ENCODE results near the gene TMPRSS5.
"Not testable (repeated sequence)": the region's sequence is repeated elsewhere in the genome, so short reads cannot be mapped to it uniquely, and the experiment has no call there.

Gene TMPRSS5

DNA sequence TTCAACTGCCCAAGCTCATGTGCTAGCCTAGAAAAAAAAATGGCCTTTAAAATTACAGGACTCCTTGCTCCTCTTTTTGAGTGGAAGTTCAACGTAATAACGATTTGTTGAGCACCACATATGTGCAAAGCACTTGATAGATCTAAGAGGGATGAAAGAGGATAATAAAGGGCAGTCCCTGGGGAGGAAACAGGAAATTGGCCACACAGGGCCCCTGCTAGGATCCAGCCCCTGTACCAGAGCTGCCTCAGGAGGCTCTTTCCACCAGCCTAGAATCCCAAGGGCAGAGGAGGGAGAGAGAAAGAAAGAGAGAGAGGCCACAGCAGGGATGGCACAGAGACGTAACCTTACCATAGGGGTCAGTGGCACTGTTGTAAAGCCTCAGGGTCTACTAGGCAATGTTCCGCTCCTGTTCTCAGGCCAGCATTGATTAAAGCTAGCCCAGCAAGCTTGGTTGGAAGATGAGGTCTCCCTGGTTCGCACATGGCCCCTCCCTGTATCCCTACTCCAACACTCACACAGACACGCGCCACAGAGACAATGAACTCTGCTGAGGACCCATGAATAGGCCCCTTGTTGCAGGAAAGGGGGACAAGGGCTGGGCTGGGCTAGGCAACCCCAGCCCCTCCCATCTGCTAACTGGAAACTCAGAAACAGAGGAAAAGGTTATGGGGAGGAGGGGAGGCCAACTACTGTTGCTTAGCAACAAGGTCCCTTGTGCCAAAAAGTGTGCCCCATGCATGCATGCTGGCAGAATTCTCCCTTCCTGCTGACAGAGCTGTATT lies at the start of gene TMPRSS5:
Gene TMPRSS5 (minus strand): TSS at position 438 of the 785 bp plus-strand sequence. CDS start 84 bp downstream, at position 354.
- DNase-seq (ENCODE audit: low read depth in 2 of 2, low spot score in 1 of 2): no peak

DNA sequence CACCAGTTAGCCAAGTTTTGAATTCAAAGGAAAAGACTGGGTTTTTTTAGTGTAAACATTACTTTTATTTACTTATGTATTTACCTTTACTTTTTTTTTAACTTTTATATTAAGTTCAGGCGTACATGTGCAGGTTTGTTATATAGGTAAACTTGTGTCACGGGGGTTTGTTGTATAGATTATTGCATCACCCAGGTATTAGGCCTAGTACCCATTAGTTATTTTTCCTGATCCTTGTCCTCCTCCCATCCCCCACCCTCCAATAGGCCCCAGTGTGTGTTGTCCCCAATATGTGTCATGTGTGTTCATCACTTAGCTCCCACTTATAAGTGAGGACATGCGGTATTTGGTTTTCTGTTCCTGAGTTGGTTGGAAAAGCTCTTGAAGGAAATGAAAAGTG lies 46.8 kb upstream of the TMPRSS5 start:
- no peak for DNase-seq (ENCODE audit: low read depth in 2 of 2, low spot score in 1 of 2)

- DNase-seq (ENCODE audit: low read depth in 2 of 2, low spot score in 1 of 2): no peak
These were observed 30.2 kb upstream of the TMPRSS5 start for GRCh38 chr11:113736323-113736722.

DNA sequence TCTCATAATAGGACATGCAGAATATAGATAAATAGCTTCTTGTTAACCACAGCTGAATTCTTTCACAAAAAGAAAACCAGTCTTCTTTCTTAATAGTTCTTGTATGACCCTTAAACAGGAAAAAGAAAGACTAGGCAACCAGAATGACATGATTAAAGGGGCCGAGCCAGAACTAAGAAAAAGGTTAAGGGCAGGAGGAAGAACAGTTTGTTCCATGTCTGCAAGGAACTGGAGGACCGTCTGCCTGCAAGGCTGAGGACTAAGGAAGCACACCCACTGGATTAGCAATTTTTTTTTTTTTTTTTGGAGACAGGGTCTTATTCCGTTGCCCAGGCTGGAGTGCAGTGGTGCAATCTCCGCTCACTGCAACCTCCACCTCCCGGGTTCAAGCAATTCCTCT lies 26.0 kb upstream of the TMPRSS5 start:
- DNase-seq (ENCODE audit: low read depth in 2 of 2, low spot score in 1 of 2): no peak

DNA sequence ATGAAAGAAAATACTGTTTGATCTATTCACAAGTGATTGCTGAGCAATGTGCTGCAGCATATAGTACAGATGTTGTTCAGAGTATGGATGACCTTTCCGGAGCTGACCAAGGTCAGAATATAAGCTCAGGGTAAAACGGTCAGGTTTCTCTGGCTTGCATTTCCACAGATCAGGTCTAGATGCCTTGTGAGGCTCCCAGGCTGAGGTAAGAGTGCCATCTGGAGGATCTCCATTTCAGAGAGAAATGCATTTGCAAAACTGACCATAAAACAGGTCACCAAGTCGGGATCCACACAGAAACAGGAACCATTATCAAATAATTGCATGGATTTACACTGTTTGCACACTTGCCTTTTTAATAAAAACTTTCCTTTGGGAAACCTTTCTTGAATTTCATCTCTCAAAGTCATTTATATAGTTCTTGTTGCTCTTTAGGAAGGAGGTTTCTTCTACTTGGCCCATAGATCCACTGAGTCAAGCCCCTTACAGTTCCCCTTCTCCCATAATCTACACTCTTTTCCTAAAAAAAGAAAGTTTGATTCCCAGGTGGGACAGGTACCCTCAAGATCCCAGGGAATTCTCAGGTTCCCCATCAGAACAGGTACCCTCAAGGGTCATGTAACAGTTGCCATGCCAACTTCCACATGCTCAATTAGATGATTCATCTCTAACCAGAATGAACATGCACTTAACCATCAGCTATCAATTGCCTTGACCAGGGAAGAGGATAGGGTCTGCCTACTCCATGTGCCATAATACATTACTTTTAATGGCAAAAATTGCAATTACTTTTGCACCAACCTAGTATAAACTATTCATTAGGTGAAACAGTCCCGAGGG lies 25.0 kb upstream of the TMPRSS5 start:
- no peak for DNase-seq (ENCODE audit: low read depth in 2 of 2, low spot score in 1 of 2)

DNA sequence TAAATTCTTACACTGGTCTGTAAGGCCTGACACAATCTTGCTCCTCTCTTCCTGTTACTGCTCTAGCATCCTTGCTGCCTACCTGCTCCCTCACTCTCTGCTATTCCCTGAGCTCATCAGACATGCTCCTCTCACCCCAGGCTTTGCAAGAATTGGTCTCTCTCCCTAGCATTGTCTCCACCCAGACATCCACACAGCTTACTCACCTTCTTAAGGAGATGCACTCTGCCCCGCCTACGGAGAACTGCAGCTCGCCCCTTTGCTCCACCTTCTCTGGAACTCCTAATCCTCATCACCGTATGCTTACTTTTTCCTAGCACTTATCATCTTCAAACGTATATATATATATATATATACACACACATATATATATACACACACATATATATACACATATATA lies 23.3 kb upstream of the TMPRSS5 start:
- DNase-seq (ENCODE audit: low read depth in 2 of 2, low spot score in 1 of 2): no peak

DNA sequence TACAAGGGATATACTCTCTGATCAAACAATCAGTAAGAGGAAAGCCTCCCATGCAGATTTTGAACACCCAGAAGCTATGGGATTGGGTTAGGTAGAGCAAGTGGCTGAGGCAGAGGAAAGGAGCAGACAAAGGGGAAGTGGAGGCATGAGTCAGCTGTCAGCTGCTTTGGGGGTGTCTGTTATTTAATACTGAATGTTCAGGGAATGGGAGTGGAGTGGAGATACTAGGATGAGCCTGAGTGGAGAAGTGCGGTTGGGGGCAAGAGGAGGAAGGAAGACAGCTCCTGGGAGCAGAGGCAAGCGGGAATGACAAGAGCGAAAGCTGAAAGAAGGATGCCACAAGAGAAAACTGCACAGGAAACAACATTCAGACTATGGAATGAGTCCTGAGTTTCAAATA lies 22.7 kb upstream of the TMPRSS5 start:
- DNase-seq (ENCODE audit: low read depth in 2 of 2, low spot score in 1 of 2): no peak

DNA sequence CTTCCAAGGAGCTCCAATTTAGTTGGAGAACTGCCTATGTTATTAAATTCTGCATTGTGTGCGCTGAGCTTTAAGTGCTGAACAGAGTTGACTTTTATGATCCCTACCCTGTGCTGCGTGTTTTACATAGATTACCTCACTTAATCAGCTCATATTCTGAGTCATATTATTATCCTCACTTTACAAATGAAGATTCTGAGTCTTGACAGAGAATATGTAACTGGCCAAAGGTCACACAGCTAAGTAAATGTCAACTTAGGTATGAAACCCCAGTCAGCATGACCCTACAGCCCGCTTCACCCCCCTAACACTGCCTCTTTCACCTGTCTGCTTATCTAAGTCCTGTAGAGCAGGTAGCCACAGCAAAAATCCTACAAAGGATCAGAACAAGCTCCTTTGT lies 19.8 kb upstream of the TMPRSS5 start:
- no peak for DNase-seq (ENCODE audit: low read depth in 2 of 2, low spot score in 1 of 2)

GRCh38 chr11:113725407-113725806 lies 19.3 kb upstream of the TMPRSS5 start:
- DNase-seq (ENCODE audit: low read depth in 2 of 2, low spot score in 1 of 2): no peak

DNA sequence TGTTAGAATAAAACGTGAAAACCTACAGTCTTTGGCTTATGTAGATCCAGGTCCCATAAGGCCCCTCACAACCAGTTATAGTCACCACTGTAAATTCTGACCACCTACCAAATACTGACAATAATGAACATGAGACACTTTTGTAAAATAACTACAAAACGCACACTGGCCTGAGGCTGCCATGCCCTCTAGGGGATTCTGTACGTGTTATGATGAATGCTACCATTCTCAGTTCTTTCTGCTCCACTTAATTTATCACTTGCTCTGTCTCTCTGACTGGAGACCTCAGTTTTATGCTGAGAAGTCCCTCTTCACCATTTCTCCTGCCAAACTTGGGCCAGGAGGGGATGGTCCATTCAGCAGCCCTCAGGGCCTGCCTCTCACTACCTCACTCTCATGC lies 18.7 kb upstream of the TMPRSS5 start:
- DNase-seq (ENCODE audit: low read depth in 2 of 2, low spot score in 1 of 2): no peak

DNA sequence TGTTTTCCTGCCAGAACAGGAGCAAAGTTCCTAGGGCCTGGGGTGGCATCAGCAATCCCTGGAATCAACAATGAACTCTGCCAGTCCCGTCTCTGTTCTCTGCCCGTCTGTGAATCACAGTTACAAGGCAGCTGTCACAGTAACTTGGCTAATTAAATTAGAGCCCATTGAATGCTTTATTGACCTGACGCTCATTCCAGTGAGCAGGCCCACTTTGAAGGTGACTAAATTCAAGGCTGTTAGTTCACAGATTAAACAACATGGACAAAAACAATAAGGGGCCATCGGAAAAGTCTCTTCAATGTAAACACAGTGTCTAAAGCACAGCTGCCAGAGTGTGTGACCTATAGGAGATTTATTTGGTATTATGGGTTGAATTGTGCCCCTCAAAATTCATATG lies 17.7 kb upstream of the TMPRSS5 start:
- DNase-seq (ENCODE audit: low read depth in 2 of 2, low spot score in 1 of 2): no peak

- no peak for DNase-seq (ENCODE audit: low read depth in 2 of 2, low spot score in 1 of 2)
These were observed 16.8 kb upstream of the TMPRSS5 start for GRCh38 chr11:113722934-113723333.

DNA sequence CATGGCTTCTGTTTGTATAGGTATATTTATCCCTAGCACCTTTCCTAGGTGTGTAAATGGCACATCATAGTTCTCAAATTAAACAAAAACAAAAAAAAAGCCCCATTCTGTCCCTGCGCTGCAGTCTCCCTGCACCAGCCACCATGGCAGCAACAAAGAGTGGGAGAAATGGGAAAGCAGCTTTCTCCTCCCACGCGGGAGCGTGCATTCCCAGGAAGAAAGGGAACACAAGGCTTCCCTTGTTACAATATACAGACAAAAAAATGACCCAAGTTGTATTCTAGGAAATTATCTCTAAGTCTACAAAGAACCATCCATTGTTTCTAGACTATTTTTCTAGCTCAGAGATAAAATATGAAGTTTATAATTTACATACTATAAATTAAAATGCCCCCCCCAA lies 16.1 kb upstream of the TMPRSS5 start:
- no peak for DNase-seq (ENCODE audit: low read depth in 2 of 2, low spot score in 1 of 2)

DNA sequence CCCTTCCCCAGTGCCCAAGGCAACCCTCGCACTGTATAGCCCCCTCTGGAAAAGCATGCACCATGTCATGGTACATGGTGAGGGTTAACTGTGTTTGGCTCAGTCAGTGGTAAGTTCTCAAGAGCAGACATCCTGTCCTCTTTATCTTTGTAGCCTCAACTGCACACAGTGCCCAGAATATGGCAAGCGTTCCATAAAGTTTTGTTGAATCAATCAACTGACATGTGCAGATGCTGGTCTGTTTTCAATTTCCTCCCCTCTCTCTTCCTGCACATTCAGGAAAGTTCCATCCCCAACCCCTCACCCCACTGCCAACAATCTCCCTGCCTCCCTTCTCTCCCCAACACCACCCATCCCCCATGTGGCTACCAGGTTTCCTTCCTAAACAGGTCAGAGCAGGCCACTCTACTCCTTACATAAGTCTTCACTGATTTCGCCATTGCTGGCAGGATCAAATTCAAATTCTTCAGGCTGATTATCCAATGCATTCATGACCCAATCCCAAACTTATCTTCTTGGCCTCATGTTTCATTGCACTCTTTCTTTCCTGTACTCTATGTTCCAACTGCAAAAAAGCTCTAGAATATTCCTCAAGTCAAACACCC lies 15.5 kb upstream of the TMPRSS5 start:
- no peak for DNase-seq (ENCODE audit: low read depth in 2 of 2, low spot score in 1 of 2)

DNA sequence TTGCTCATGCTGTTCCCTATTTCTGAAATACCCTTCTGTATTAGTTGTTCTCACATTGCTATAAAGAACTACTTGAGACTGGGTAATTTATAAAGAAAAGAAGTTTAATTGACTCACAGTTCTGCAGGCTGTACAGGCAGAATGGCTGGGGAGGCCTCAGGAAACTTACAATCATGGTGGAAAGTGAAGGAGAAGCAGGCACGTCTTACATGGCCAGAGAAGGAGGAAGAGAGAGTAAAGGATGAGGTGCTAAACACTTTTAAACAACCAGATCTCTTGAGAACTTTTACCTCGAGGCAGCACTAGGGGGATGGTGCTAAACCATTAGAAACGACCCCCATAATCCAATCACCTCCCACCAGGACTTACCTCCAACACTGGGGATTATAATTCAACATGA lies 14.4 kb upstream of the TMPRSS5 start:
- DNase-seq (ENCODE audit: low read depth in 2 of 2, low spot score in 1 of 2): not testable (repeated sequence)

- no peak for DNase-seq (ENCODE audit: low read depth in 2 of 2, low spot score in 1 of 2)
These were observed 9.9 kb upstream of the TMPRSS5 start for GRCh38 chr11:113715882-113716625.

DNA sequence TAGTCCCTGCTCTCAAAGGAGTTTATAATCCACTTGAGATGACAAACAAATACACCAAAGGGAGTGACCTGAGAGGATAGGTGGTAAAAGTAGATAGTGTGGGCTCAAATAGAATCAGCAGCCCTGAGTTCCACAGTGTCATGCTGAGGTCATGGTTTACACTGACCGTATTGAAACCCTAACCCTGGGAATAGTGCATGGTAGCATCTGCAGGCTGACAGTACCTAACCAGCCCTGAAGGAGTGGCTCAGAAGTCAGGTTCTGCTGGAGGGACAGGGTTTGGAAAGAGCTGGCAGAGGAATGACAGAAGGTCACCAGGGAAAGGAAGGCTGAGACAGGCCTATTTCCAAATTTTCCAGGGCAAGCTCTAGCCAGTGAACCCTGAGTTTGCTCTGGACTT lies 9.2 kb upstream of the TMPRSS5 start:
- DNase-seq (ENCODE audit: low read depth in 2 of 2, low spot score in 1 of 2): no peak

GRCh38 chr11:113710989-113711388 lies 4.9 kb upstream of the TMPRSS5 start:
- no peak for DNase-seq (ENCODE audit: low read depth in 2 of 2, low spot score in 1 of 2)

GRCh38 chr11:113703551-113703950 lies 2.6 kb downstream of the TMPRSS5 start:
- not testable (repeated sequence) for DNase-seq (ENCODE audit: low read depth in 2 of 2, low spot score in 1 of 2)

- no peak for DNase-seq (ENCODE audit: low read depth in 2 of 2, low spot score in 1 of 2)
These were observed 4.6 kb downstream of the TMPRSS5 start for GRCh38 chr11:113701491-113701890.

DNA sequence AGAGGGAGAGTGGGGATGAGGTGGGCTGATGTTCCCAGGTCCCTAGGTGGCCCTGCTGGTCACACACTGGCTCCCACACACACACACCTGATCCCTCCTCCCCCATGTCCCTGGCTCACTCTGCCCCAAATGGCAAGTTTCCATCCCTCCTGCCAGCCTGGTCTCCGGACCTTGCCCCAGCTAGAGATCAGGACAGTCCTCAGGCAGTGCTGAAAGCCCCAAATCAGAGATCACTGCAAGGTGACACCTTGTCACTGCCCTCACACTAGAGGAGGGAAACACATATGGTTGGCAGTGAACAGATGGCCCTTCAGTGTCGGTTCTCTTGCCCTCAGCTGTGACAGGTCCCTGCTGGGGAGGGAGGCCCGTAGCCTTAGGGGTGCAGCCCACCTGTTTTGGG lies 7.6 kb downstream of the TMPRSS5 start:
- DNase-seq (ENCODE audit: low read depth in 2 of 2, low spot score in 1 of 2): no peak

Measured in stimulated activated CD8-positive, alpha-beta memory T cell treated with anti-CD3 and anti-CD28 coated beads, Interleukin-4, amount 100 ng/mL, for 1 hour (primary cell).